22Rv1 (cell line): ENCODE measurements around the gene RAB31.

Experiments used
- H3K27ac ChIP-seq: fragments of 450-650 bp; 2 replicates; pipeline ENCODE4 v1.5.1; 2017
- CTCF ChIP-seq: fragments of 450-650 bp; IDR thresholded peaks from 2 replicates; pipeline ENCODE4 v1.5.1; 2017; ENCODE audit warnings: mild to moderate bottlenecking
- ZFX ChIP-seq: fragments of 450-650 bp; IDR thresholded peaks from 2 replicates; pipeline ENCODE4 v1.6.1; 2017; ENCODE audit warnings: antibody characterized with exemption, borderline replicate concordance

The RAB31 gene

GRCh38 chr18:9708057-9708433 lies at the start of gene RAB31:
Gene RAB31, plus strand, starts transcription at chr18:9708301. Its CDS starts 105 bp downstream, at chr18:9708406.
- no peak within 1 kb of the TSS for H3K27ac ChIP-seq

GRCh38 chr18:9659499-9660375 lies 48.4 kb upstream of the RAB31 start:
- TF ChIP-seq ZFX (no peak), CTCF (no peak)
- no peak overlapping the region for H3K27ac ChIP-seq

More at GRCh38 chr18:9708057-9708433, at the start of gene RAB31:
- TF ChIP-seq CTCF = 0 out of 2 replicates have a peak, but pooled peaks have one; percentile 16
- no peak for TF ChIP-seq ZFX

GRCh38 chr18:9661564-9661963 lies 46.5 kb upstream of the RAB31 start:
- TF ChIP-seq ZFX (no peak), CTCF (no peak)

GRCh38 chr18:9663377-9663776 lies 44.7 kb upstream of the RAB31 start:
- no peak overlapping the region for H3K27ac ChIP-seq
- TF ChIP-seq ZFX (no peak), CTCF (no peak)

More at GRCh38 chr18:9661564-9661963, 46.5 kb upstream of the RAB31 start:
- no peak overlapping the region for H3K27ac ChIP-seq

- no peak overlapping the region for H3K27ac ChIP-seq
- TF ChIP-seq ZFX (no peak), CTCF (no peak)
Observed at GRCh38 chr18:9665314-9665713, 42.8 kb upstream of the RAB31 start.

- no peak overlapping the region for H3K27ac ChIP-seq
- TF ChIP-seq ZFX (no peak), CTCF (no peak)
Observed at GRCh38 chr18:9666548-9666947, 41.6 kb upstream of the RAB31 start.

- H3K27ac ChIP-seq = no peak overlapping the region
- TF ChIP-seq CTCF (no peak), ZFX (no peak)
Observed at GRCh38 chr18:9669016-9669415, 39.1 kb upstream of the RAB31 start.
